GM18507 (cell line): ENCODE measurements around the gene AGBL4.

Experiments used
- DNase-seq: peaks from one replicate; pipeline ENCODE4 v3.0.0; 2011; ENCODE audit warnings: low read depth; ENCODE audit not compliant: insufficient read length; ENCODE audit errors: extremely low spot score
- FAIRE-seq: peaks from 2 replicates; lab custom pipeline; 2011; peaks lifted over from hg19 to GRCh38; lab: Jason Lieb, UNC

The AGBL4 gene

DNA sequence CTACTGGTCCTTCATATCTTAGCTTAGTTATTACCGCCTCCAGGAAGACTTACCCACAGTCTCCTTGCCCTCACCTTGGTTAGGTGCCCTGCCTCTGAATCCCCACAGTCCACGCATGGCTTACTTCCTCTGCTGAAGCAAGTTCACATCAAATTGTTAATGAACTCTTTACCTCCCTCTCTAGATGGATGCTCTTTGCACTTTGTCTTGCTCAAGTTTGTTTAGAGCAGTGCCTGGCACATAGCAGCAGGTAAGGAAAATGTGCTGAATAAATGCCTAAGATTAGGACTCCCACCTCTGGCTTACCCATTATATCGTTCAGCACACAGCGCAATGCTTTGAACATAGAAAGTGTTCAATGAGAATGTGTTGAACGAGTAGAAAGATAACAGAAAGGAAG, 1337.6 kb downstream of the AGBL4 start:
- FAIRE-seq (peak; percentile 5), DNase-seq (no peak)

GRCh38 chr1:48684381-48684780, 1339.4 kb downstream of the AGBL4 start:
- FAIRE-seq: no peak
- DNase-seq: no peak

GRCh38 chr1:48683839-48684238, 1339.9 kb downstream of the AGBL4 start:
- FAIRE-seq: no peak

DNA sequence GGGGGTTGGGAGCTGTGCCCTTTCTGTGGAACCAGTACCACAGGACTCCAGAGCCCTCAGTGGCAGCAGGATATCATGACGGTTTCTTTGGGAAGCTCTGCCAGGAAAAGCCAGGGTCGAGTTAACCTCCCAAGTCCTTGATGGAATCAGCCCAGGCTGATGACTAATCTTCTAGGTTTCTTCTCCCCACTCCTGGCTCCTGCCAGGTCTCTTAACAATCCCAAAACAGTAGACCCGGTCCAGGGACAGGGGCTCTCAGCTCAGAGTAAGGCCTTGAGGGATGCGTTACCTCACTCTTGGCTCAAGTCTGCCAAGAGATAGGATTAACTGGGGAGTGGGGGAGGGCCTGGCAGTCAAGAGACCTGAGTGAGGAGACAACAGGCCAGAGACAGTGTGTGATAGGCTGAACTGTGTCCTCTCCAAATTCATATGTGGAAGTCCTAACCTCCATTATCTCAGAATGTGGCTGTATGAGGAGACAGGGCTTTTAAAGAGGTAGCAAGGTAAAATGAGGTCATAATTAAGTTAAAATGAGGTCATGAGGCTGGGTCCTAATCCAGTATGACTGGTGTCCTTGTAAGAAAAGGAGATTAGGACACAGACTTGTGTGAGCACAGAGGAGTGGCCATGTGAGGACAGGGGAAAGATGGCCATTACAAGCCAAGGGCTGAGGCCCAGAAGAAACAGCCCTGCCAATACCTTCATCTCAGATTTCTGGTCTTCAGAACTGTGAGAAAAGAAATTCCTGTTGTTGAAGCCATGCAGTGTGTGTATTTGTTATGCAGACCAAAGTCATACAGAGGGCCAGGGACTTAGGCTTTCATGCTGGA, 1342.1 kb downstream of the AGBL4 start:
- FAIRE-seq: no peak
- DNase-seq: no peak

More at GRCh38 chr1:48683839-48684238, 1339.9 kb downstream of the AGBL4 start:
- no peak for DNase-seq

DNA sequence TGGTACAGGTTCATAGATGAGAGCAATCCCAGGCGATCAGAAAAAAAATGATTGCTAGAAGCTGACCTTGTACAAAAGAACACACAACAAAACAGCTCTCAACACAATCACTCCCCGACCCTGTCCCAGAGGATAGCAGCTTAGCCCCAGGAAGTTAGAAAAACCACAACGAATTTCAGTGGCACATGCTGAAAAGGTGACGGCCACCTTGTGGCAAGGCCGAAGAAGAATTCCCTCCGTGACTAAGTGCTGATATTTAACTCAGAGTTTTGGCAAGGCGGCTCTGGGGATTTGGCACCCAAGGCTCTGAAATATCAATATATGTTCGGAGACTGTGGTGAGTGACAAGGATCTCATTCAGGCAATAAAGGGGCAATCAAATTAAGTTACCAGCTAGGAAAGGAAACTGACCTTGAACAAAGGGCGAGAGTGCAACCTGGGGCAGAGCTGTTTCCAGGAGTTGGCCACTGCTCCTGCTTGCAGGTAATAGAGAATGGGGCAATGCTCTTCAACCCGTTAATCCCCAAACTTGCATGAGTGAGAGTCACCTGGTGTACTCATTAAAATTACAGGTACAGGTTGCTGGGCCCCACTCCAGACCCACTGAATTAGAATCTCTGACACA, 1343.2 kb downstream of the AGBL4 start:
- FAIRE-seq: peak; percentile 89
- no peak for DNase-seq

- FAIRE-seq (peak; percentile 51), DNase-seq (no peak)
Observed at GRCh38 chr1:48679859-48680258, 1343.9 kb downstream of the AGBL4 start.

DNA sequence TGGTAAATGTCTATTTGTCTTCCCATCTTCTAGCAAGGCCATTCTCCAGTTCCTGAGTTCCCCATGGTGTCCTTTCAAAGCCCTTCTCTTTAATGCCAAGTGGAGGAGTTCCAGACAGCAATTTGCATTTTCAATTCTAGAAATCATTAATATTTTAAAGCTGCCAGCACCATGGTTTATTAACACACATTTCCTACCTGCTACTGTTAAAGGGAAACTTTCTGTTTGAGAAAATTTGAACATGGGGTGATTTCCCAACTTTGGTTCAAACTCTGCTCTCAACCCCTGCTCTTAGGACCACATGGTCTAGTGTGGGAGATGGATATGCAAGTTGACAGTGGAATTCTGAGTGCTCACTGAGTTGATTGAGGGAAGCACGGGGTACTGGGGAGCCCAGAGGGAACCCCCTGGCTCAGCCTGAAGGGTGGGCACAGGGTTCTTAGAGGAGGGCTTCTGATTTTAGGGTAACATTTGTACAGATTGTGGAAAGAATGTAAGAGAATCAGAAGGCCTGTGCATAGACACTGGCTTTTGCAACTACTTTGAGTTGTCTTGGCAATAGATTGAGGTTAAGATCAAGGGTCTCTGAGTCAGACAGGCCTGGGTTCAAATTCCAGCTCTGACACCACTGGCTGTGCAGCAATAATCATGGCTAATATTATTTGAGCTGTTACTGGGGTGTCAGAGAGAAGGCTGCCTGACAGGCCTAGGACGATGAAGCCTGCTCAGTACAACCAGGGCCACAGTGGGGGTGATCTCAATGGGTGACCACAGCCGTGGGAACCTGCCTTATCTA, 1344.8 kb downstream of the AGBL4 start:
- DNase-seq (no peak), FAIRE-seq (peak; percentile 71)

- FAIRE-seq: peak; percentile 64
- no peak for DNase-seq
Observed at GRCh38 chr1:48677306-48678287, 1346.2 kb downstream of the AGBL4 start.

DNA sequence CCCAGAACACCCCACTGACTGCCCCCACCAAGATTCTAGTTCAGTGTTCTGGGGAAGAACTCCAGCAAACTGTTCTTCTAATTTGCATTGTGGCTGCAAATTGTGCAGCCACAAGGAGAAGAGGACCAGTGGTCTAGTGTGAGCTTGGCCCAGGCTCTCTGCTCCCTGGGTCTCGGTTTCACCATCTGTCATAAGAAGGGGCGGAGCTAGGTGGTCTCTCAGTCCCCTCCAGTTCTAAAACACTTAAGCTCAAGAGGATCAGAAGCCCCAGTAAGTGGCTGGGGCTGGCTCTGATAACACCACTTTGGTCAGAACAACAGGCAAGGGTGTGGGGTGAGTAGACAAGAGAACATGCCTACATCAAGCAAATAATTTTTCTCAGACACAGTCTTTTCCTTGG, 1346.9 kb downstream of the AGBL4 start:
- FAIRE-seq (peak; percentile 56), DNase-seq (no peak)

- DNase-seq (no peak), FAIRE-seq (no peak)
Observed at GRCh38 chr1:48676376-48676775, 1347.4 kb downstream of the AGBL4 start.

DNA sequence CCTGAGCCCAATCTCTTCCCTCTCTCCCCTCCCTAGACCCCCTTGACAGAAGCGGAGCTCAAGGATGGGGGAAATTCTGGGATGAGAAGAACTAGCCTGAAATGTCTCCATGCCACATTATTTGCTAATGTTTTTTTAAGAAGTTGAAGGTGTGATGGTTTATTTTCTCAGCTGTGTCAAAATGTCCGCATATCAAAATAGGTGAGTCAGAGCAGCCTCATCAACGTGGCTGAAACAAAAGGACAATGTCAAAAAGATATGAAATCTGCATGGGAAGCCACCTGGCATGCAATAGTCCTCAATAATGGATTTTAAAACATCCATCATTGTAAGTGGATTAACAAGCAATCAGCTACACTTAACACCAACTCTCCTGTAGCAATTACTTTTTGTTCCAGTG, 1348.5 kb downstream of the AGBL4 start:
- FAIRE-seq: no peak
- DNase-seq: no peak

- DNase-seq: no peak
- no peak for FAIRE-seq
Observed at GRCh38 chr1:48674641-48675040, 1349.1 kb downstream of the AGBL4 start.

- no peak for FAIRE-seq
- DNase-seq: no peak
Observed at GRCh38 chr1:48673332-48674105, 1350.2 kb downstream of the AGBL4 start.

- no peak for FAIRE-seq
- DNase-seq: no peak
Observed at GRCh38 chr1:48671578-48671977, 1352.2 kb downstream of the AGBL4 start.

GRCh38 chr1:48670234-48671020, 1353.3 kb downstream of the AGBL4 start:
- FAIRE-seq (no peak), DNase-seq (no peak)

DNA sequence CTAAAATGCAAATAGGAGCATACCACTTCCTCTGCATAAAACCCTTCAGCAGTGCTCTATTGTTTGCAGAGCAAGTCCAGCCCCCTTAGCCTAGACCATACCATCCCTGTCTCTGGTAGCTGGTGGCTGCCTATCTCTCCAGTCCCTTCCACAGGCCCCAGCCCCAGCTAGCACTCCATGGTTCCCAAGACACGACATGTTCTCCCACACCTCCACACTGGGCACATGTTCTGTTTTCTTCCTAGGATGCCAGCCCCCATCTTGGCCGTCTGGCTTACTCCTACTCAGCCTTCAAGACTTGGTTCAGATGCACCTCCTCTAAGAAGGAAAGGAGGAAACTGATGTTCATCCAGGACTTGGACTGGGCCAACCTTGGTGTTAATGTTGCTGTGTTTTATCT, 1355.4 kb downstream of the AGBL4 start:
- DNase-seq (no peak), FAIRE-seq (no peak)

DNA sequence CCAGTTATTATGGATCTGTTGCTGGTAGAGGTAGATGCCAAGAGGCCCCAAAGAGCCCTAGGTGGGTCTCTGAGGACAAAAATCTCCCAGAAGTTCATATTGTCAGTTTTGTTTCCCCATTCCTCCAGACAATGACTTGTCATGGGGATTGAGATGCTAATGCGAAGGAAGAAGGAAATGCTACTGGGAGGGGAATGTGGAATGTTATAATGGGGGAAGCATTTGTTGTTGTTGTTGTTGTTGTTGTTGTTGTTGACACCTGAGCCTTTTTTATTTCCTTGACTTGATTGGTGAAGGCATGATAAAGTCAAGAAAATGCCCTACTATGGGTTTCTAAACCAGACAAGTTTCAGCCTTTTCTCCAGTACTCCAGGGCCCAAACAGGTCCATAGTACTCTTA, 1356.0 kb downstream of the AGBL4 start:
- FAIRE-seq: no peak

More for the DNA sequence above, 1356.0 kb downstream of the AGBL4 start:
- DNase-seq: no peak
